ENCODE measurements around the gene RGS4.

DNA sequence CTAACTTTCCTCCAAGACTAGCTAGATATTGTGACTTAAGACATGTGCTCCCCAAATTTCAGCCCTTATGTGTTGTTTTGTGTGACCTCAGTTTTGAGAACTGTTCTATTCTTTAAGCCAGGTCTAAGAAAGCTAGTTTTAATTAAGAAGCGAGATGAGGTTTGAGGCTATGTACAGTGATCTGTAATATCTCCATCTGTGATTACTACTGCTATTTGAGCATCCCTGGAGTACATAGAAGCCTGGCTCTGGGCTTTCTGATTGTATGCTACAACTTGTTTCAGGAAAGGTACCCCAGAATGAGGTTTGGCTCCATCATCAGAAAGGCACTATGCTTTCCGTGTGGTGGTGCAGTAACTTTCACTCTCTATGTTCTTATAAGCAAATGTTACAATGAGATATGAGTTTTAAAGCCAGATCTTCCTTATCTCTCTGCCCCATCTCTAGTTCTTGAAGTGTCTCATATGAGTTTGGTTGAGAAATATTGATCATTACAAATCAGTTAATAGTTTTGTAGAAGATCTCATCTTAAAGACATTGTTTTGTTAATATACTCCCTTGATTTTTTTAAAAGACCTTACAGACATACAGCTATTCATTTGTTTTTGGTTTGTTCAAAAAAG lies 605 bp downstream of the RGS4 start:
- TF ChIP-seq POLR2A (IDR thresholded peaks at IDR 0.05) = no peak
- TF ChIP-seq, protein P1, sequence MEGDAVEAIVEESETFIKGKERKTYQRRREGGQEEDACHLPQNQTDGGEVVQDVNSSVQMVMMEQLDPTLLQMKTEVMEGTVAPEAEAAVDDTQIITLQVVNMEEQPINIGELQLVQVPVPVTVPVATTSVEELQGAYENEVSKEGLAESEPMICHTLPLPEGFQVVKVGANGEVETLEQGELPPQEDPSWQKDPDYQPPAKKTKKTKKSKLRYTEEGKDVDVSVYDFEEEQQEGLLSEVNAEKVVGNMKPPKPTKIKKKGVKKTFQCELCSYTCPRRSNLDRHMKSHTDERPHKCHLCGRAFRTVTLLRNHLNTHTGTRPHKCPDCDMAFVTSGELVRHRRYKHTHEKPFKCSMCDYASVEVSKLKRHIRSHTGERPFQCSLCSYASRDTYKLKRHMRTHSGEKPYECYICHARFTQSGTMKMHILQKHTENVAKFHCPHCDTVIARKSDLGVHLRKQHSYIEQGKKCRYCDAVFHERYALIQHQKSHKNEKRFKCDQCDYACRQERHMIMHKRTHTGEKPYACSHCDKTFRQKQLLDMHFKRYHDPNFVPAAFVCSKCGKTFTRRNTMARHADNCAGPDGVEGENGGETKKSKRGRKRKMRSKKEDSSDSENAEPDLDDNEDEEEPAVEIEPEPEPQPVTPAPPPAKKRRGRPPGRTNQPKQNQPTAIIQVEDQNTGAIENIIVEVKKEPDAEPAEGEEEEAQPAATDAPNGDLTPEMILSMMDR (IDR thresholded peaks at IDR 0.05) = no peak

Data from Peyer's patch (tissue), 4 donors.